ENCODE data around the gene GPR150.
A peak's percentile ranks its signal among the peaks of the same experiment; 100 is the strongest.

Gene GPR150

GRCh38 chr5:95652849-95653248 is 33.0 kb downstream of the GPR150 start:
- DNase-seq (ENCODE audit: low read depth) = no peak

DNA sequence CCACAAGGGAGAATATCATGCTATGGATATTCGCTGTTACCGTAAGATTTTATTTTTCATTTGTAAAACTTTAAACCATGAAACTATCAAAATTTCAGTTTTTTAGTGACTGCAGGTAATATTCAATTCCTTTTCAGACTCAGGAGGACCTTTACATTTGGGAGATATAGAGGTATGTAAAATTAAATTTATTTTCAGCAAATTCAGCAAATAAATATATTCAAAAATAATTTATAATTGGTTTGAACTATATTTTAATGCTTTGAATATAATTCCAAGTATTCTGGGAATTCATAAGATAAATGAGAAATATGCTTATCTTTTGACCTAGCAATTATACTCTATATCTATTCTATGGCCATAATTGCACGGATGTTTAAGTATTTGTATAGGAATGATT is 34.3 kb downstream of the GPR150 start:
- DNase-seq (ENCODE audit: low read depth) = no peak

DNA sequence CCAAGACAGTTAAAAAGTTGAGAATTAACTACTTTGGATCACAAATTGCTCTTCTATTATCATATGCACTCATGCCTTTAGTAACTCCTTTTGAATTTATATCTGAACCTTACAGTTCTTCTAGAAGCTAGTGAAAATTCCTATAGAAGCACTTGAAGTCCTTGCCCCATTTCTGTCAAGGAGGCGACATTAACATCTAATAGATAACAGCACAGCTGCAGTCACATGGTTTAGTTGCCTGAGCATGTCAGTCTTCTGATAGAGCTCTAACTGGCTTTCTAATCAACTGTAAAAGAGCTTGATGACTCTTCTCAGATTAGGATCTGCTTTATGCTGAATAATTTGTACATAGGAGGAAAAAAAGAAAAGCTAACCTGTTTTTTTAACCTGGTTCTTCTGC is 35.7 kb downstream of the GPR150 start:
- DNase-seq (ENCODE audit: low read depth) = no peak

- DNase-seq (ENCODE audit: low read depth) = no peak
Measured at GRCh38 chr5:95660060-95660459, 40.2 kb downstream of the GPR150 start.

GRCh38 chr5:95662946-95663345 is 43.1 kb downstream of the GPR150 start:
- DNase-seq (ENCODE audit: low read depth) = no peak

DNA sequence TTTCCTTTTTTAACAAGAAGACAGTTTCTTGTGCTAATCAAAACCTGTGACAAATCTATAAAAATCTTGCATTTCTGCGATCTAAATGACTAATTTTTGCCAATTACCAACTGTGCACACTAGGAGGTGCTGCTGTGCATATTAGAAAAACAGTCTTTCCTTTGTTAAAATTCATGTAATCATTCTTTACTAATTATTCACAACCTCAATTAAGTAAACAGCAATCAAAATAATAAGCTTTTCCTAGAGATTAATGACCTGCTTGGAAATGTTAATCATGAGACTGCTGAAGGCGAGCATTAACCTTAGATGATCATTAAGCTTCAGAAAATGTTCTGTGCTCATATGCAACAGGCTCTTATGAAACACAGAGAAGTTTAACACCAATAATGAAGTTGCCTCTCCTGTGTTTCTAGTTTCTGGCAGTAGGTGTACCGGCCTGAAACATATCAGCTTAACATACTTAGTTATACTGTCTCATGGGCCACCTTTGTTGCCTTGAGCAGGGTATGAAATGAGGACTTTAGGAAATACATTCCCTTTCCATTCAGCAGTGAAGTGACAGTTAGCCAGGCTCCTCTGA is 44.4 kb downstream of the GPR150 start:
- peak; percentile 44 for DNase-seq (ENCODE audit: low read depth)

- no peak for DNase-seq (ENCODE audit: low read depth)
Measured at GRCh38 chr5:95667061-95667618, 47.3 kb downstream of the GPR150 start.

DNA sequence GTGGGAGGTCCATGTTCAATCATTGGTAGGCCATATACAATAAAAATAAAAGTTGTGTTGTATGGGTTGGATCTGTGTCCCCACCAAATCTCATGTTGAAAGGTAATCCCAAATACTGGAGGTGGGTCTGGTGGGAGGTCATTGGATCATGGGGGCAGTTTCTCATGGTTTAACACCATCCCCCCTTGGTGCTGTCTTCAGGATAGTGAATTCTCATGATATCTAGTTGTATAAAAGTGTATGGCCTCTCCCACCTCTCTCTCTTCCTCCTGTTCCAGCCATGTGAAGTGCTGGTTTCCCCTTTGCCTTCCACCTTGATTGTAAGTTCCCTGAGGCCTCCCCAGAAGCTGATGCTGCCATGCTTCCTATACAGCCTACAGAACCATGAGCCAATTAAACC is 47.8 kb downstream of the GPR150 start:
- DNase-seq (ENCODE audit: low read depth) = no peak

- DNase-seq (ENCODE audit: low read depth) = peak; percentile 67
Measured at GRCh38 chr5:95668216-95668615, 48.3 kb downstream of the GPR150 start.

GRCh38 chr5:95668728-95669127 is 48.8 kb downstream of the GPR150 start:
- peak; percentile 62 for DNase-seq (ENCODE audit: low read depth)

DNA sequence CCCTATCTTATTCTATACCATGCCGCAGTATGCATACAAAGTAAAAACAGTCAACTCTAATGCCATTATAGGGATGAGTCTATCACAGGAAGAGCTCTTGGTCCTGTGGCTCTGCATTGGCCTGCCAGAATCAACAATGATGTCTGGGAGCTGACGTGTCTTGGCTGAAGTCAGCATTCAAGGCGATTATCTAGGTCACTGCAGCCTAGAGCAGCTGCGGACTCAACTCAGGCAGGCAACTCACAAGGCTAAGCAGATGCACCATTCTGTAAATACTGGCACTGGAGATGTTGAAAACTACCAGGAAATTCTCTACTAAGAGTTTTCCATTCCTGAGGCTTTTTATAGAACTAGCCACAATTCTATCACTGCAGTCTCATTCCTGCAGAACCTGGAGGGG is 49.7 kb downstream of the GPR150 start:
- DNase-seq (ENCODE audit: low read depth) = peak; percentile 100

- no peak for DNase-seq (ENCODE audit: low read depth)
Measured at GRCh38 chr5:95669985-95670384, 50.1 kb downstream of the GPR150 start.

- peak; percentile 52 for DNase-seq (ENCODE audit: low read depth)
Measured at GRCh38 chr5:95670568-95670967, 50.7 kb downstream of the GPR150 start.

Measured in iris pigment epithelial cell (primary cell).